Measurements from ENCODE around the gene CASP7. TPM values are rescaled to one million over a fixed set of nuclear protein-coding genes. Genes with fewer than 3 reads are reported as not detected.

CASP7 gene
- polyA plus RNA-seq, 1 donor = 15.8 TPM

DNA sequence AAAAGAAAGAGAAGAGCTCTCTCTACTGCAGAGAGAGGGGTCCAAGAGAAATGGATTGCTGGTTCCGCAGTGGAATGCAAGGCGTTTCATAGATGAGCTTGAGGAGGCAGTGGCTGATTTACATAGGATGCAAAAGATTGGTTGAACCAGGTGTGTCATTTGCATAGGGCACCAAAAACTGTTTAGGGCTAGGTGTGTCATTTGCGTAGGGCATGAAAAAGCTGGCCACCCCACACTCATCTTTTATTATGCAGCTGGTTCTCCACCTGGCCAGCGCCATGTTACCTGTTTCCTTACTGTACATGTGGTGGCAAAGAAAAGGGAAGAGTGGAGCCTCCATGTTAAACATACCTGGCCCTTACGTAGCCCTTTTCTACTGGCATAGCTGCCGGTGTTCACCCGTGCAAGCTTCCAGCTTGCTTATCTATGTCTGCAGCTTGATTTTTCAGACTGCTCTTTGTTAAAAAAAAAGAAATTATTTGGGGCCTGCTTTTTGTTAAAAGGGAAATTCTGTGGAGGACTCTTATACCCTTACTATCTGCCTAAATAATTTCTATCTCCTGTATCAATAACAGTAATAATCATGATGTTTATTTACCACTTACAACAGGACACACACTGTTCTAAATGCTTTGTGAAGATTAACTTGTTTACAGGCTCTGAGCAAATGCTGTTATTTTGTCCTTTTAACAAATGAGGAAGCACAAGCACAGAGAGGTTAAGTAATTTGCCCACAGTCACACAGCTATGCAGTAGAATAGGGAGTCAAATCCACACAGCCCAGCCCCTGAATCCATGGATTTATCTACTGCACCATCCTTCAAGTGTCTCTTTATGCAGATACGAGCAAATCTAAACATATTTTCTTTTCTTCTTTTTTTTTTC is 33.3 kb downstream of the CASP7 start:
- no peak for DNase-seq

DNA sequence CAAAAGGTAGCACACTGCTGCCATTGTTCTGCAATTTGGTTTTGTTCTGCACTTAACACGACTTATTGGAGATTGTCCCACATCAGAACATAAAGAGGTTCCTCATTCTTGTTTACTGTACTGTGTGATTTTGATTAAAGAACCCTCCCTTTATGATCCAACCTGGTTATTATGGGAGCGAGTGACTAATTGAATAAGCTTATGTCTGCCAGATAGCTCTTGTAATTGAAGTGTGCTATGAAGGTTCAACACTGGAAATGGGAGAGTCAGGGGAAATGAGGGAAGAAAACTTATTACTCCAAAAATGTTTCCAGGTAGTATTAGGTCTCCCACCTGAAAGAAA is 33.9 kb downstream of the CASP7 start:
- no peak for DNase-seq

DNA sequence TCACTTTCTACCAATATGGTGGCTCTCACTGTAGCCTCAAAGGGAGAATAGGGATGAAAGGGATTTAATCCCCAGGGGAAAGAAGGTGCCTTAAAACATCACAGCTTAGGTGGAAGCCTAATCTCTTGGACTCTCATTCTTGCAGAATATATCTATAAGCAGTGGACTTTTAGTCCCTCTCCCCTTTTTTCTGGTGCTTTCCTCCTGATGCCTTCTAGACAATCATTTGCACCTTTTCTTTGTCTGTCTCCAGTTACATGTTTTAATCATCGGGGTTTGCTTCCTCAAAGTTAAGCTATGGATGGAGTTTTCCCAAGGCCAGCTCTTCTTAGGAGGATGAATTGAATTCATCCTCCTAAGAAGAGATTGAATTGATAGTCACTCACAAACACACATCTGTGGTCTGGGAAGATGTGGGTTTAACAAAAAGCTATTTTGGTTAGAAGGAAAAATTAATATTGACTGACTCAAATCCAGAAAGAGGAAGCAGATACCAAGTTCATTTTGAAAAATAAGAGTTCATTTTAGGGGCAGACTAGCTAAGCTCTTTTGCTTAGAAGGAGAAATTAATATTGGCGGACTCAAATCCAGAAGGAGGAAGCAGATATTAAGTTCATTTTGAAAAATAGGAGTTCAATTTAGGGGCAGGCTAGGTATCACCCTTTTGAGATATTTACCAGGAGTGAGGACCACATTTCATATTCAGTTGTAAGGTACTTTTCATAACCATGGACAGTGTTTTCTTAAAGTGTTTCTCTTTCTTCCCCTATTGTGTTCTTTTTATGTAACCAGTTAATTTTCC is 36.6 kb downstream of the CASP7 start:
- DNase-seq = no peak

DNA sequence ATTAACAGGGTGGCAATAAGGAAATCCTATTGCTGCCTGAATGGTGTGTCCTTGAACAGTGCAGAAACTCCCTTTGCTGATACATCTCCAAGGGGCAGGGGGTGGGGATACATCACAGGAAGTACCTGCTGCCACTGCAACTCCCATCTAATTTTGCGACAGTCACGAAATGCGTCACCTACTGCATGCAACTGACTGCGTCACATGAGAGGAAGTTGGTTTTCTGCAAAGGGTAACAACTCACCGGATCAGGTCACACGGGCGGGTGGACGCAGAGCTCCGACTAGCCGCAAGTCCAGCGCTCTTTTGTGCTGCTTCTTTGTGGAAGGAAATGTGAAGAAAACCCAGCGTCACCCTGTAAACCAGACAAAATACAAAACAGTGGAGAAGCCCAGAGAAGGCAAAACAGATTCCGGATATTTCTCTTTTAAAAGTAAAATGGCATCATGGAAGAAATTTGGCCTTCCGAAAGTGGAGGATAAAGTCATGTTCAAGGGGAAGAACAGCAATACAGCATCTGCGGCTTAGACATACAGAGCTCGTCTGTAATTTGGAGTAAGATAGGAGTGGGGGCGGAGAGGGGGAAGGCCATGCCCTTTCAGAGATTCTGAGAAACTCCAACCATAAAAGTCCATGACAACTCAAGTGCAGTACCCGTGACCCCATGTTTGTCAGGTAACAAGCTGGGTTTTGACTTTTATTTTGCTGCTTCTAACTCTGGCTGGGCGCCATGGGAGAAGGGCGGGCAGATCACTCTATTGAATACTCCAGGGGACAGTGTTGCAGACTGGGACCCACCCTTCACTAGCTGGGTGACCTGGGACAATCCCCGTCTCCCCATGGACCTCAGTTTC is 39.5 kb downstream of the CASP7 start:
- no peak for DNase-seq

DNA sequence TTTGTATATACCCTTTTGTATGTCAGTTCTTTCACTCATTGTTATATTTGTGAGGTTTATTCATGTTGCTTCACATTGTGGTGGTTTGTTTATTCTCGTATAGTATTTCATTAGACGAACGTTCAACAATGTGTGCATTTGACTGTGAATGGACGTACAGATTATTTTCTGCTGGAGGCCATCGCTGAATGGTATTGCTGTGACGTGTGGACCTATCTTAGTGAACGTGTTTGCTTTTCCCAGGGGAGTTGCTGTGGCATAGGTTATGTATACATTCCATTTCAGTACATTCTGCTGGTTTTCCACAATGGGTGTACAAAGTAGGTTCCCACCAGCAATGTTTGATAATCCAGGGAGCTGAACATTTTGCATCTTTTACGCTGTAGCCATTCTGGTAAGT is 40.7 kb downstream of the CASP7 start:
- DNase-seq = no peak

DNA sequence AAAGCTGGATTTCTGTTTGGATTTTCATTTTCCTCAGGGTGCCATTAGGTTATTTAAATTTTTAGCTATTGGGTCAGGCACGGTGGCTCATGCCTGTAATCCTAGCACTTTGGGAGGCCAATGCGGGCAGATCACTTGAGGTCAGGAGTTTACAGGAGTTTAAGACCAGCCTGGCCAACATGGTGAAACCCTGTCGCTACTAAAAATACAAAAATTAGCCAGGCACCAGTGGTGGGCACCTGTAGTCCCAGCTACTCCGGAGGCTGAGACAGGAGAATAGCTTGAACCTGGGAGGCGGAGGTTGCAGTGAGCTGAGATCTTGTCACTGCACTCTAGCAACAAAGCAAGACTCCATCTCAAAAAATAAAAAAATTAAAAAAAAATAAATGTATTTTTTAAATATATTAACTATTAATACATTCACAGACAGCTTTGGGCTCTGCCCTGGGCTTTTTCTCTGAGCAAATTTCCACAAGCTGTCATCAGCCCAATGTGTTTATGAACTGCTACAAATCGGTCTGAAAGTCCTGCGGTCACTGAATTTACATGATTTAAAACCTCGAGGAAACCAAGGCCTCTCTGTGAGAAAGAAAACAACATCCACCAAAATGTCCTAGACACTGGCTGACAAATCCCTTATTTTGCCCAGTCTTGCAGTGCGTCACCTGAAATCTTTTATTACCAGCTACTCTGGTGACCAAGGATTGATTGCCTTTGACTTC is 52.6 kb downstream of the CASP7 start:
- no peak for DNase-seq

DNA sequence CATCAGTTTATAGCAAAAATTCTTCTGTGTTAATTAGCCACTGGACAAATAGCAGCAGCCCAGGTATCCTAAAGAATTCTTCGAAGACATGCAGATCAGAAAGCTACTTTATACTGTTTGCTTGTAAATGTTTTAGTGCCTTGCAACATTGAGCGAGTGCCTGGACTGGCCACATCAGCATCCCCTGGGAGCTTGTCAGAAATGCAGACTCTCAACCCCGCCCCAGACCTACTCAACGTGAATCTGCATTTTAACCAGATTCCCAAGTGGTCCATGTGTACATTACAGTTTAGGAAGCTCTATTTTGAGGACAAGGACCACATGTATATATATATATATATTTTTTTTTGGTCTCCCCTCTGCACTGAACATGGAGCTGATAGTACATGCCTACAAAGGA is 53.3 kb downstream of the CASP7 start:
- DNase-seq = no peak

DNA sequence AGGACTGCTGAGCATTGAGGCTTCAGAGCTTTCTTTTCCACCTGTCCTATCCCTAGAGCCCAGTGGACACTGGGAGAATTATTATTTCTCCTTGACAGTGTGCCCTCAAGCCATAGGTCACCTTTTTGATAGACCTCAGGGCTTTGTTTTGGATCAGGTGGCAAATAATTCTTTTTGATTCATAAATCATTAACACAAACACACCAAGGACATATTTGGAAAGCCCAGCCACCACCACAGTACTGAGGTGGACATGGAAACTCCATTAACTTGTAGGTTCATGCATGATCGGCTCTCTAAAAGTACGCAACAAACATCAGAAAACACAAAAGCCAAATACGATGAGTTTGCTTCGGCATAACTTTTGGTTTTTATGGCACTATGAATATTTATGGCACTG is 53.9 kb downstream of the CASP7 start:
- DNase-seq = no peak

DNA sequence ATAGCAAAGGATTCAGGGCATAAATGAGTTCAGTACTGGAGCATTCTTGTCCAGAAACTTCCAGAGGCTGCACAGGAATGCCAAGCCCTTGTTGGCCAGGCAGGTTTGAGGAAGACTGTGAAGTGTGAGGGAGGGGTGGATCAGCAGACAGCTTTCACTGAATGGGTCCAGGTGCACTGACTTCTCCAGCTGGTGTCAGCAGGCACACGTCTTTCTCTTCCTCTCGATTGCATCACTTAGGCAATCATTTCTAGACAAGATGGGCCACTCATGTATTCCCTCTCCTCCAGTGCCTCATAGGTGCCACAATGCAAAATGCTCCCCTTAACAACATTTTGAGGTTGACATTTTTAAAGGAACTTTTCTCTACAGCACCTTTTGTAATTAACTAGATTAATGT is 56.2 kb downstream of the CASP7 start:
- no peak for DNase-seq

DNA sequence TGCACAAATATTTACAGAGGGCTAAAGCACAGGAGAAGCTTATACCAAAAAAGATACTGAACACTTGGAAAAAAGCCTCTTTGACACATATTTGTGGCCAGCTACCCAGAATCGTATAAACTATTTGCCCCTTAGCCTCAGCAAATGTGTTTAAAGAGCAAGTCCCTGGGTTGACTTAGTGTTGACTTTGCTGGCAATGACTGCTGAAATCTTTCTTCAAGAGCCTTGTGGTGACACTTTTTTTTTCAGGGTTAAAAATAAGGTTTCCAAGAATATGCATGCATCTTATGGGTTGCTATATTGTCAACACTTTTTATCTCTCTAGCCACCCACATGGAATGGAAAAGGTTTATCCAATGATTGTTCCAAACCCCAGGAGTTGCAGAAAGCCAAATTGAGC is 56.9 kb downstream of the CASP7 start:
- DNase-seq = no peak

DNA sequence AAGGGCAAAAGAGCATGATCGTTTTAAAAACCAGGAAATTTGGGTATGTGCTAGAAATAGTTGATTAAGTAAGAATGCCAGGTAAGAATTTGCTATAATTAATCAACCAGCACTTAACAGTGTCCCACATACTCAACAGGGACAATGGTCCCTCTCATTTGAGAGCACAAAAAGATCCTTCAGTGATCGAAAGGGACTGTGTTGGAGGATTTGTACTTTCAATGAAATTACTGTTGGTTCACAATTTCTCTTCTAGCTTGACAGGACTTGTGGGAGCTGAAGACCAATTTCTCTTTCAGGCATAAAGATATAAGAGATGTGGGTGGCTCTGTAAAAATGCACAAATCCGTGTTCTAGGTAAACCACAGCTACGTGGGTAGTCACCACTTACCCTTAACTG is 59.3 kb downstream of the CASP7 start:
- DNase-seq = no peak

DNA sequence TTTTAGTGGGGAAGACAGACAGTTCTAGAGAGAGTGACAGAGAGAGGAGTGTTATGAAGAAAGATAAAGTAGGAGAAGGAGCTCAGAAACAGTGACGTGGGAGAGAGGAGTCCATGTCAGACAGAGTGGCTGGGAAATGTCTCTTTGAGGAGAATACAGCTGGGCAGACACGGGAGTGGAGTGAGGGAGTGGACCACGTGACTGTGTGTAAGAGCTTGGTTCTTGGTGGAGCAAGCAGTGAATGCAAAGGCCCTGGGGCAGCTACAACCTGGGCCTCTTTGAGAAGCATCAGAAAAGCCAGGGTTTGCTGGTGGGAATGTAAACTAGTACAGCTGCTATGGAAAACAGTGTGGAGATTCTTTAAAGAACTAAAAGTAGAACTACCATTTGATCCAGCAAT is 59.9 kb downstream of the CASP7 start:
- DNase-seq = no peak

DNA sequence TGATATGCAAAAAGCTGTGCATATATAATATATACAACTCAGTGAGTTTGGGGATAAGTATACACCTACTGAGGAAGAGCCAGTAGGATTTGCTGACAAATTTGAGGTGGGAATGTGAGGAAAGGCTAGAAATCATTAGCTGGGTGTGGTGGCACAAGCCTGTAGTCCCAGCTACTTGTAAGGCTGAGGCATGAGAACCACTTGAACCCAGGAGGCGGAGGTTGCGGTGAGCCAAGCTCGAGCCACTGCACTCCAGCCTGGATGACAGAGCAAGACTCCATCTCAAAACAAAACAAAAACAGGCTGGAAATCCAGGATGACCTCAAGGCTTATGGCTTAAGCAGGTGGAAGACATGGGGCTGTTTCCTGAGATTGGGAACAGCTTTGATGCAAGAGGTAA is 61.1 kb downstream of the CASP7 start:
- DNase-seq = no peak

DNA sequence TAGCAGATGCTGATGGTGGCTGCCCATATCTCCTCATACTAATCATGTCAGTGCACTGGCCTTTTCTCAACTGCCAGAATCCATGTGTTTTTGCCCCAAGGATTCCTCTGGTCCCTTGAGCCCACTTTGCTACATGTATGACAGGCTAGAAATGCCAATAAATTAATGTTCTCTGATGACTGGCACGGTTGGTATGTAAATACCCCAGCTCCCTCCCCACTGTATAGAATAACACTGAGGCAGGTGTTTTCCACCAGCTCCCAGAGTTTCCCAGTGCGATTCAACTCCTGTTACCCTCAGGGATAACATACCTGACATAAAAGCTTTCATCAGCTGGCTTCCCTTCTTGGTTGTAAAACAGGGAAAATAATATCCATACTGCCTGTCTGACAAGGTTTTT is 62.8 kb downstream of the CASP7 start:
- DNase-seq = no peak

DNA sequence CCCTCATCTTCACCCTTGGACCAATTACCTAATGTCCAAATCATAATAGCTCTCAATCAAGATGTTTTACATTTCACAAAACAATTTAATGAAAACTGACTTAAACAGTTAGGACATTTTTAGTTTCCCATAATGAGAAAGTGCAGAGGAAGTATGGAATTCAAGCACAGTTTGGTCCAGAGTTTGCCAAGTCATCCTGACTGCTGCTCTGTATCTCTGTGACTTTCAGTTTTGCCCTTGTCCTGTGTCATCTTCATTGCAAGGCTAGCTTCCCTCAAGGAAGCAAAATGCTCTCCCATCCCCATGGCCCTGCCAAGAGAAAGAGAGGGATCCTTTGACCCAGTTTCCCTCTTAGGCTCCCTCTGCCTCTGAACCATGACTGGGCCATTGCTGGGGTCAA is 63.9 kb downstream of the CASP7 start:
- no peak for DNase-seq

DNA sequence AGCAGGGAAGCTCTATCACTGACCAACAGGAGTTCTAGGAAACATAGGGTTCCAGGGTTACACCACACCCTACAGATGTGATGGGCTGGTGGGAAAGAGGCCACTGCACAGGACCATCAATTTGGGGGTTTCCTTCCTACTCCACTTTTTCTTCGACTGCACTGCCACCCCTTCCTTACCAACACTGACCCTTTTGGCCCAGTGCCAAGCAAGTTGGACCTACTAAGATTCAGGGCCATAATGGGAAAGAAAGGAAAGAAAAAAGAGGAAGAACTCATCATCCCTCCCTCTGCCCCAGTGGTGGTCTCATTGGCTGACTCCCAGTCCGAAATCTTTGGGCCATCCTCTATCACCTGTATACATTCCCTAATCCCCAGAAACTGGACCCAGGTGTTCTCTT is 65.7 kb downstream of the CASP7 start:
- no peak for DNase-seq

DNA sequence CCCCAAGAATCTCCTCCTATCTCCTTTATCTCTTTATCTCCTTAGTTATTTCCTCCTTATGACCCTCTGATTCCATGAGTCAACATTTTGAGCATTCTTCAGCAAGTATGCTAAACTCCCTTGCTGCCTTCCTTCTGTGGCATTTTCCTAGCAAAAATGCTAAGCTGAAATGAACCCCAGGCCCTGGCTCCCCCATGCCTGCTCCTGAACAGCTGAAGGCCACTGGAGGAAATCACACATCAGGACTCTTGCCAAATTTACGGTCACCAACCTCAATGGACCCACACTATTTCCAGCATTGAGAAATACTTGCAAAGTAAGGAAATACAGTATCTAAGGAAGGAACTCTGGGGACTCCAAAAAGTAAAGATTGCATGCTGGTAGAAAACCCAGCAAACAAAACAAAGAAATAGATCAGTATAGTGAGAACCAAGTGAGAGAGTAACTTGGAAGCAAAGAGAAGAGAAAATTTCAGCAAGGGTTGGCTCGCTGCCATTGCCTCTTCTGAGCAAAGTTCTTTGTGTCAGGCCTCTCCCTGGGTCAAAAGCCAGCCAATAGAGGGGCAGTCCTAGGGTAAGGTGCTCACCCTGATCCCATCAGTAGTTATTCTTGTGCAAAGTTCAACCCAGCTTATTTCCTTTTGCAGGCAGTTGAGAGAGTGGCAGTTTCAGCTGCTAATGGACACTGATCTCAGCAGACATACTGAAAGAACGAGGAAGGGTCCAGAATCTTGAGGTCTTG is 66.7 kb downstream of the CASP7 start:
- DNase-seq = no peak

DNA sequence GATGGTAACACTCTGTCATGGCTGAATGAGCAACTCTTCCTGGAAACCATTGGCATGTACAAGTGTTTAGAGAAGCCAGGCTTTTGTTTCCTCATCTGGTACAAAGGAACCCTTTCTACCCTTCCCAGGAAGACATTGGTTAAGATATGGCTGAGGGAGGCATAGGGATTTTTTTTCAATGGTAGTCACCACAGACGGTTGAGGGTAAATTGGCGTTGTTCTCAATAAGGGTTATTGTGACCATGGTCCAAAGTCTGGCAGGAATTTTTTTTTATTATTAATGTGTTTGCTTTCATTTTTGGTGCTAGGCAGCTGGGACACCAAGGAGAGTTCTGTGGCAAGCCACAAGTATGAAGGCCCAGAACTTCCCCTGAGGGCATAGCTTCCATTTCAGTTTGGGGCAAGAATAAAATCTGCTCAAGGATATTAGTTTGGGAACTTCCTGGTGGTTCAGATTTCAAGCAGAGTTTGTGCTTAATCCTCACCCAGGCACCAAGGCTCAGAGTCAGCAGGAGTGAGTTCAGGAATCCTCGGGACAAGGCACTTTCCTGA is 71.5 kb downstream of the CASP7 start, which contains the start of gene PLEKHS1:
Gene PLEKHS1, plus strand, starts transcription at position 502 of the 552 bp plus-strand sequence. CDS start 3,596 bp downstream, outside the sequence.
- DNase-seq = no peak

DNA sequence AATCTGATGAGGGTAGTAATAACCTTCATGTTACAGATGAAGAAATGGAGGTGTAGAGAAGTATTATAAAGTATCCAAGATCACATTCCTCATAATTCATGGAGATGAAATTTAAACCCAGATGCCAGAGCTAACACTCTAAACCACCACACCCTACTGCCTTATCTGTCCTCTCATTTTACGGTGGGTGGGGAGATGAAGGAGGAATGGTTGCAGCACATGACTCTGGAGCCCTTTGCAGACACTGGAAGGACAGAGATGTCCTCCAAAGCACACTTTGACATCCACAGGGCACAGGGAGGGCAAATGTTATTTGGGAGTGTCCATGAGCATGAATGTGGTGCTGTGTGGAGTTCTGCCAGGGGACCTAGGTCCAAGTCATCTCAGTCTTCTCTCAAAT is 72.8 kb downstream of the CASP7 start:
- DNase-seq = no peak

DNA sequence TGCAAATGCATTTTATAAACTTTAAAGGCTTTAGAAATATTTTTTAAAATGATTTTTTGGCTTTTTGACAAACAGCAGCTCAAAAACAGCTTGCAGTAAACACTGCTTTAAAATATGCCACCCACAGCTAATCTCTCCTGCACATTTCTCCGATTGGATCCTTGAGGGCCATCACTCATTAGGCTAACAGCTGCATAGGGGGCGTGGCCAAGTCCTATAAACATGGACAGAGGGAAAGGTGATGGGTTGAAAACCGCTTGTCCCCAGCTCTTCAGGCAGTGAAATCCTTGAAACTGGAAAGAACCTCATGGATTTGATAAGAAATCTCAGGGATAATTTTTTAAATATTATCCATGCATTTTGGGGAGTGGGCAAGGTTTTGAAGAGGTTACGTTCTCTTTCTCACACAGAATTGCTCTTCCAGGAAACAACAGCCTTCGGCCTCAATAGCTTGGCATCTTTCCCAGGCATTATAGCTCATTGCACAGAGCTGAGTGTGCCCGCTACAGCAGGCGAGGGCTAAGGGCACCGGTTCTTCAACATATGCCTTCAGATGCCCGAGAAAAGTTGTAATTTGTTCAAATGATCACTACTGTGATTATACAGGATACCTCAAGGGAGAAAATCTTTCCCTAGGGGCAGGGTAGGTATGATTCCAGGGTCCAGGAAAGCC is 73.4 kb downstream of the CASP7 start:
- DNase-seq = no peak

DNA sequence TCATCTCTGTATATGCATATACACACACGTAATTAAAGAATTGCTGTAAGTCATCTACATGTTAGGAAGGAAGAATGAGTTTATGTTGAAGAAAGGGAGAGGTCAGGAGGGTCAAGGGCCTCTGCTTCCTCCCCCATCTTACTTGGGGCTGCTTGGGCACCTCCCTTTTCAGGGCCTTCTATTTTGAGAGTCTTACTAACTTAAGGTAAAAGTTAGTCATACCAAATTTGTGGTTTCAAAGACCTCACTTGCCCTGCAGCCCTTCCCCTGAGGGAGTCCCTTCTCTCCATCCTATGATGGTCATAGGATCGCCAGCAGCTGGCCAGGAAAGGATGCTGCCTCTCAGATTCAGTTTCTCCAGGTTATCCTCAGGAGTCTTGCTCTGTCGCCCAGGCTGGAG is 74.4 kb downstream of the CASP7 start:
- DNase-seq = no peak

Data from hindlimb muscle (tissue), 1 donor.